Neural cell (in vitro differentiated cells): Measurements from ENCODE around the gene ITGAX. TPM values are rescaled to one million over a fixed set of nuclear protein-coding genes. Genes with fewer than 3 reads are reported as not detected.

Source experiments
- H2AFZ ChIP-seq: fragments of 200-600, 300-800 bp; sonication (generic), shearing (Covaris generic); 2 replicates; pipeline ENCODE4 v1.6.0; 2014; ENCODE audit warnings: low read depth, mild to moderate bottlenecking, antibody characterized with exemption, low read length, moderate library complexity
- H3F3A ChIP-seq: fragments of 200-600 bp; shearing (Covaris generic); 2 replicates; pipeline ENCODE4 v1.6.1; 2016; ENCODE audit warnings: mild to moderate bottlenecking, moderate library complexity, mixed read lengths, antibody characterized with exemption, low read length; ENCODE audit not compliant: insufficient read depth, poor library complexity, severe bottlenecking
- H3K27ac ChIP-seq: fragments of 200-600, 300-800 bp; sonication (generic), shearing (Covaris generic); 2 replicates; pipeline ENCODE4 v1.5.1; 2014; ENCODE audit warnings: mild to moderate bottlenecking, low read length, moderate library complexity
- H3K27me3 ChIP-seq: fragments of 300-800, 200-600 bp; sonication (generic), shearing (Covaris generic); 2 replicates; pipeline ENCODE4 v1.6.0; 2014; ENCODE audit warnings: mild to moderate bottlenecking, low read depth, low read length, moderate library complexity; ENCODE audit not compliant: insufficient read depth
- H3K36me3 ChIP-seq: fragments of 300-800, 200-600 bp; sonication (generic), shearing (Covaris generic); 2 replicates; pipeline ENCODE4 v1.5.1; 2014; ENCODE audit warnings: mild to moderate bottlenecking, antibody characterized with exemption, low read length, moderate library complexity; ENCODE audit not compliant: insufficient read depth
- H3K4me2 ChIP-seq: fragments of 300-800, 200-600 bp; sonication (generic), shearing (Covaris generic); 2 replicates; pipeline ENCODE4 v1.6.0; 2014; ENCODE audit warnings: mild to moderate bottlenecking, low read length
- H3K4me3 ChIP-seq: fragments of 300-800, 200-600 bp; sonication (generic), shearing (Covaris generic); 2 replicates; pipeline ENCODE4 v1.5.1; 2014; ENCODE audit warnings: mild to moderate bottlenecking, low read length, moderate library complexity
- H3K79me2 ChIP-seq: fragments of 200-600 bp; shearing (Covaris generic); replicated peaks from 2 replicates; pipeline ENCODE4 v1.6.0; 2014; ENCODE audit warnings: mild to moderate bottlenecking, low read length, moderate library complexity; ENCODE audit not compliant: insufficient read depth
- H3K9ac ChIP-seq: fragments of 300-800, 200-600 bp; sonication (generic), shearing (Covaris generic); 2 replicates; pipeline ENCODE4 v1.6.1; 2016; ENCODE audit warnings: mild to moderate bottlenecking, low read length, mixed read lengths
- H3K9me2 ChIP-seq: fragments of 200-600 bp; shearing (Covaris generic); 2 replicates; pipeline ENCODE4 v1.6.1; 2016; ENCODE audit warnings: mild to moderate bottlenecking, low read length, mixed read lengths; ENCODE audit not compliant: insufficient read depth
- H3K9me3 ChIP-seq: fragments of 200-600, 300-800 bp; sonication (generic), shearing (Covaris generic); 2 replicates; pipeline ENCODE4 v1.6.1; 2016; ENCODE audit warnings: mild to moderate bottlenecking, mixed run types, low read length, moderate library complexity, mixed read lengths
- H4K20me1 ChIP-seq: fragments of 200-600 bp; shearing (Covaris generic); 2 replicates; pipeline ENCODE4 v1.6.1; 2016; ENCODE audit warnings: mild to moderate bottlenecking, mixed run types; ENCODE audit not compliant: insufficient read depth
- CTCF ChIP-seq: fragments of 450-650 bp; IDR thresholded peaks from 2 replicates; pipeline ENCODE4 v1.5.1; 2014; ENCODE audit warnings: antibody characterized with exemption, mild to moderate bottlenecking, moderate library complexity; ENCODE audit not compliant: poor library complexity, severe bottlenecking
- EP300 ChIP-seq: fragments of 450-650 bp; conservative IDR thresholded peaks from 2 replicates; pipeline ENCODE4 v1.6.1; 2014; ENCODE audit warnings: antibody characterized with exemption, mild to moderate bottlenecking, moderate library complexity; ENCODE audit not compliant: poor library complexity, severe bottlenecking
- EZH2 ChIP-seq: fragments of 200-600, 300-800 bp; shearing (Covaris generic), sonication (generic); IDR thresholded peaks from 2 replicates; pipeline ENCODE4 v1.6.1; 2014; ENCODE audit warnings: antibody characterized with exemption, low read length, borderline replicate concordance, mild to moderate bottlenecking; ENCODE audit not compliant: insufficient read depth, poor library complexity, severe bottlenecking
- MXI1 ChIP-seq: fragments of 450-650 bp; conservative IDR thresholded peaks from 2 replicates; pipeline ENCODE4 v1.6.1; 2014; ENCODE audit warnings: antibody characterized with exemption, mild to moderate bottlenecking; ENCODE audit not compliant: poor library complexity, severe bottlenecking
- POLR2AphosphoS5 ChIP-seq: IDR thresholded peaks from 2 replicates; pipeline ENCODE4 v1.6.1; 2012
- RAD21 ChIP-seq: fragments of 450-650 bp; conservative IDR thresholded peaks from 2 replicates; pipeline ENCODE4 v1.6.1; 2014; ENCODE audit warnings: antibody characterized with exemption, mild to moderate bottlenecking, moderate library complexity
- SMC3 ChIP-seq: fragments of 450-650 bp; conservative IDR thresholded peaks from 2 replicates; pipeline ENCODE4 v1.6.1; 2014; ENCODE audit warnings: antibody characterized with exemption, mild to moderate bottlenecking, moderate library complexity; ENCODE audit not compliant: poor library complexity
- TAF1 ChIP-seq: IDR thresholded peaks from 2 replicates; pipeline ENCODE4 v1.6.1; 2012; ENCODE audit warnings: low read depth
- polyA plus RNA-seq: library from polyadenylated mRNA; depleted of rRNA; stranded (reverse); fragments of >200 nt; gene quantifications from 2 replicates; pipeline ENCODE4 v1.2.3, GENCODE V29; 2014
- TF ChIP-seq, protein P1 (sequence below): IDR thresholded peaks from 2 replicates; pipeline ENCODE4 v1.6.1; 2012; ENCODE audit warnings: borderline replicate concordance

The ITGAX gene
- polyA plus RNA-seq, 1 donor from 2014 or later = not detected

- H3K9me2 ChIP-seq = no peaks in the 10 kb centered on the region
- H3K4me3 ChIP-seq = no peak overlapping the region
- no peak overlapping the region for H3K27ac ChIP-seq
- no peaks in the 10 kb centered on the region for H3K27me3 ChIP-seq
- H3K36me3 ChIP-seq = no peaks in the 10 kb centered on the region
- H3F3A ChIP-seq = no peaks in the 10 kb centered on the region
- H3K4me2 ChIP-seq = no peak overlapping the region
- TF ChIP-seq, protein P1, sequence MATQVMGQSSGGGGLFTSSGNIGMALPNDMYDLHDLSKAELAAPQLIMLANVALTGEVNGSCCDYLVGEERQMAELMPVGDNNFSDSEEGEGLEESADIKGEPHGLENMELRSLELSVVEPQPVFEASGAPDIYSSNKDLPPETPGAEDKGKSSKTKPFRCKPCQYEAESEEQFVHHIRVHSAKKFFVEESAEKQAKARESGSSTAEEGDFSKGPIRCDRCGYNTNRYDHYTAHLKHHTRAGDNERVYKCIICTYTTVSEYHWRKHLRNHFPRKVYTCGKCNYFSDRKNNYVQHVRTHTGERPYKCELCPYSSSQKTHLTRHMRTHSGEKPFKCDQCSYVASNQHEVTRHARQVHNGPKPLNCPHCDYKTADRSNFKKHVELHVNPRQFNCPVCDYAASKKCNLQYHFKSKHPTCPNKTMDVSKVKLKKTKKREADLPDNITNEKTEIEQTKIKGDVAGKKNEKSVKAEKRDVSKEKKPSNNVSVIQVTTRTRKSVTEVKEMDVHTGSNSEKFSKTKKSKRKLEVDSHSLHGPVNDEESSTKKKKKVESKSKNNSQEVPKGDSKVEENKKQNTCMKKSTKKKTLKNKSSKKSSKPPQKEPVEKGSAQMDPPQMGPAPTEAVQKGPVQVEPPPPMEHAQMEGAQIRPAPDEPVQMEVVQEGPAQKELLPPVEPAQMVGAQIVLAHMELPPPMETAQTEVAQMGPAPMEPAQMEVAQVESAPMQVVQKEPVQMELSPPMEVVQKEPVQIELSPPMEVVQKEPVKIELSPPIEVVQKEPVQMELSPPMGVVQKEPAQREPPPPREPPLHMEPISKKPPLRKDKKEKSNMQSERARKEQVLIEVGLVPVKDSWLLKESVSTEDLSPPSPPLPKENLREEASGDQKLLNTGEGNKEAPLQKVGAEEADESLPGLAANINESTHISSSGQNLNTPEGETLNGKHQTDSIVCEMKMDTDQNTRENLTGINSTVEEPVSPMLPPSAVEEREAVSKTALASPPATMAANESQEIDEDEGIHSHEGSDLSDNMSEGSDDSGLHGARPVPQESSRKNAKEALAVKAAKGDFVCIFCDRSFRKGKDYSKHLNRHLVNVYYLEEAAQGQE = no peak
- TF ChIP-seq TAF1 = no peak
- TF ChIP-seq SMC3 = no peak
- H3K79me2 ChIP-seq = no peaks in the 10 kb centered on the region
- H3K9me3 ChIP-seq = no peaks in the 10 kb centered on the region
- no peak overlapping the region for H2AFZ ChIP-seq
- no peaks in the 10 kb centered on the region for H4K20me1 ChIP-seq
- H3K9ac ChIP-seq = no peak overlapping the region
These were observed 30.7 kb downstream of the ITGAX start for GRCh38 chr16:31385680-31386079.

DNA sequence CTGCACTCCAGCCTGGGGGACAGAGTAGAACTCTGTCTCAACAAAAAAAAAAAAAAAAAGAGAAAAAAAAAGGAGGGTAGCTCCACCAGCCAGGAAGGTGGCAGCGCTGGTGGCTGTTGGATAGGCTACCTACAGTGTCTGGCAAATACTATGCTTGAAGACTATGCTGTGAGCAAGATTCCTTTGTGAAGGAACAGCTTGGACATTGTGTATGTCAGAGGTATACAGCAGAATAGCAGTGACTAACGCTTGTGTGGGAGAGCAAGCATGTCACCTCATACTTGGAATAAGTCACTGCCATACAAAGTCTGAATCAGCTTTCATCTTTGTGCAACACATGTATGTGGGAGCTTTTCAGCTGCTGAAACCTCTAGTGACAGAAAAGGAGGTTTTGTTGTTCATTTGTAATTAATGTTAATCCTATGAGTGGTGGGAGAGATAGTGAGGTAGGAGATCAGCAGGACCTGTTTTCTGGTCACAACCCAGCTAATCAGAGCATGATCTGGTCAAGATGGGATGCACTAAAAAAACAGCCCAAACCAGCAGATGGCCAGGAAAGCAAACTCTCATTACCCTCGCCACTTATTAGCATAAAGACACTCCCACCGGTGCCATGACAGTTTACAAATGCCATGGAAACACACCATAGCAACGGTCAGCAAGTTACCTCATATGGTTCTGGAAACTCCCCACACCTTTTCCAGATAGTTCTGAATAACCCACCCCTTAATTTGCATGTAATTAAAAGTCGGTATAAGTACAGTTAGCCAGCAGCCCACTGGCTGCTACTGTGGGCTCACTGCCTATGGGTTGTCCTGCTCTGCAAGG is 31.4 kb downstream of the ITGAX start:
- Histone ChIP-seq H3K27ac (no peak overlapping the region), H3K4me2 (no peak overlapping the region)

More for the DNA sequence above, 31.4 kb downstream of the ITGAX start:
- Histone ChIP-seq H3K27me3 (no peaks in the 10 kb centered on the region), H3F3A (no peaks in the 10 kb centered on the region), H3K4me3 (no peak overlapping the region), H3K9me2 (no peaks in the 10 kb centered on the region), H2AFZ (no peak overlapping the region), H3K9me3 (no peaks in the 10 kb centered on the region), H3K9ac (no peak overlapping the region), H3K79me2 (no peaks in the 10 kb centered on the region), H3K36me3 (no peaks in the 10 kb centered on the region), H4K20me1 (no peaks in the 10 kb centered on the region)
- TF ChIP-seq SMC3 (no peak), TAF1 (no peak), MXI1 (no peak), EP300 (no peak), CTCF (no peak), POLR2AphosphoS5 (no peak), RAD21 (no peak), EZH2 (no peak)
- TF ChIP-seq, protein P1 = no peak
